Uterus (tissue), 2 donors: ENCODE data around the gene PIK3R6.

Experiments used
- CTCF ChIP-seq, 4 experiments: fragments of 200-600 bp in 2 of 4; fragments of 450-650 bp in 2 of 4; sonication (generic) in 2 of 4; IDR thresholded peaks; one replicate each; pipeline ENCODE4 v1.5.1; 2016 to 2019; ENCODE audit warnings: antibody characterized with exemption in 4 of 4, mild to moderate bottlenecking in 2 of 4, moderate library complexity in 1 of 4
- POLR2A ChIP-seq, 2 donors: fragments of 450-650 bp; IDR thresholded peaks; one replicate each; pipeline ENCODE4 v1.6.1; 2016; ENCODE audit warnings: antibody characterized with exemption in 2 of 2, mild to moderate bottlenecking in 1 of 2, moderate library complexity in 1 of 2

GRCh38 chr17:8782176-8782575 lies 85.3 kb downstream of the PIK3R6 start:
- TF ChIP-seq POLR2A (IDR thresholded peaks at IDR 0.05), result no peak
- TF ChIP-seq CTCF (IDR thresholded peaks at IDR 0.05), result no peak
